ENCODE results near the gene TNFAIP1.

DNA sequence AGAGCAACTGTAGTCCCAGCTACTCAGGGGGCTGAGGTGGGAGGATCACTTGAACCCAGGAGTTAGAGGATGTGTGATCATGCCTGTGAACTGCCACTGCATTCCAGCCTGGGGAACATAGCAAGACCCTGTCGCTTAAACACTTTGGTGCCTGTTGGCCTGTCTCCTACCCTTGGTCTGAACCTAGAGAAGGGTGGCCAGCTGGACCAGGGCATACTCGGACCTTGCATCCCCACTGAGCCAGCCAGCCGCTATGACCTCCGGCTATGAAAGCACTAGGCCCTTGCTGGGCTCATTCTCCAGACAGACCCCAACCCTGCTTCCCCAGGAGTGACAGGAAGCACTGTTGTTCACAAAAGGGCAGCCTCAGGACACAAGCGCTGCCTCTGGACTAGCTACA lies 4.9 kb upstream of the TNFAIP1 start:
- TF ChIP-seq, protein P1, sequence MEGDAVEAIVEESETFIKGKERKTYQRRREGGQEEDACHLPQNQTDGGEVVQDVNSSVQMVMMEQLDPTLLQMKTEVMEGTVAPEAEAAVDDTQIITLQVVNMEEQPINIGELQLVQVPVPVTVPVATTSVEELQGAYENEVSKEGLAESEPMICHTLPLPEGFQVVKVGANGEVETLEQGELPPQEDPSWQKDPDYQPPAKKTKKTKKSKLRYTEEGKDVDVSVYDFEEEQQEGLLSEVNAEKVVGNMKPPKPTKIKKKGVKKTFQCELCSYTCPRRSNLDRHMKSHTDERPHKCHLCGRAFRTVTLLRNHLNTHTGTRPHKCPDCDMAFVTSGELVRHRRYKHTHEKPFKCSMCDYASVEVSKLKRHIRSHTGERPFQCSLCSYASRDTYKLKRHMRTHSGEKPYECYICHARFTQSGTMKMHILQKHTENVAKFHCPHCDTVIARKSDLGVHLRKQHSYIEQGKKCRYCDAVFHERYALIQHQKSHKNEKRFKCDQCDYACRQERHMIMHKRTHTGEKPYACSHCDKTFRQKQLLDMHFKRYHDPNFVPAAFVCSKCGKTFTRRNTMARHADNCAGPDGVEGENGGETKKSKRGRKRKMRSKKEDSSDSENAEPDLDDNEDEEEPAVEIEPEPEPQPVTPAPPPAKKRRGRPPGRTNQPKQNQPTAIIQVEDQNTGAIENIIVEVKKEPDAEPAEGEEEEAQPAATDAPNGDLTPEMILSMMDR (IDR thresholded peaks at IDR 0.05 in 4 of 5, conservative IDR thresholded peaks at IDR 0.05 in 1 of 5): no peak
- TF ChIP-seq POLR2A (IDR thresholded peaks at IDR 0.05): no peak
